Heart left ventricle (tissue), 16 donors: ENCODE measurements around the gene EEF1B2. TPM values are rescaled to one million over a fixed set of nuclear protein-coding genes. Genes with fewer than 3 reads are reported as not detected.
"Not testable (repeated sequence)": the region's sequence is repeated elsewhere in the genome, so short reads cannot be mapped to it uniquely, and the experiment has no call there.

ENCODE experiments used
- ATAC-seq, 4 donors: fragments of 200-7000 bp; cut with Tn5 transposase; one replicate each; pipeline ENCODE4 v1.9.1; 2020 to 2022; ENCODE audit warnings: moderate library complexity in 4 of 4, mild to moderate bottlenecking in 3 of 4, moderate number of reproducible peaks in 1 of 4
- DNase-seq, 5 donors: peaks; one replicate each; pipeline ENCODE4 v3.0.0-alpha.2; 2020
- H3K27ac ChIP-seq, 12 donors: fragments of 200-600 bp; sonication (generic) in 4 of 12; one replicate each; pipeline versions ENCODE4 v1.5.0 to v1.8.0; 2016 to 2022; ENCODE audit warnings: mild to moderate bottlenecking in 2 of 12
- H3K27me3 ChIP-seq, 9 donors: fragments of 200-600 bp; sonication (generic) in 2 of 9; one replicate each; pipeline versions ENCODE4 v1.5.1 to v1.8.0; 2016 to 2022; ENCODE audit warnings: mild to moderate bottlenecking in 3 of 9
- H3K36me3 ChIP-seq, 9 donors: fragments of 200-600 bp; sonication (generic) in 2 of 9; one replicate each; pipeline versions ENCODE4 v1.5.0 to v1.8.0; 2018 to 2022; ENCODE audit warnings: mild to moderate bottlenecking in 2 of 9
- H3K4me1 ChIP-seq, 12 donors: fragments of 200-600 bp; sonication (generic) in 4 of 12; one replicate each; pipeline versions ENCODE4 v1.5.0 to v1.8.0; 2016 to 2022; ENCODE audit warnings: mild to moderate bottlenecking in 3 of 12
- H3K4me3 ChIP-seq, 12 donors: fragments of 200-600 bp; sonication (generic) in 4 of 12; one replicate each; pipeline versions ENCODE4 v1.5.0 to v1.8.0; 2017 to 2022; ENCODE audit warnings: mild to moderate bottlenecking in 9 of 12, moderate library complexity in 4 of 12
- H3K9me3 ChIP-seq, 12 donors: fragments of 200-600 bp; sonication (generic) in 4 of 12; one replicate each; pipeline versions ENCODE4 v1.5.0 to v1.8.0; 2016 to 2022; ENCODE audit warnings: mild to moderate bottlenecking in 1 of 12
- POLR2A ChIP-seq, 2 donors: fragments of 450-650 bp; IDR thresholded peaks; one replicate each; pipeline ENCODE4 v1.6.1; 2017; ENCODE audit warnings: antibody characterized with exemption in 2 of 2, mild to moderate bottlenecking in 2 of 2, moderate library complexity in 2 of 2
- WGBS, 4 donors: extraction: QIAGEN DNeasy Blood & Tissue Kit in 2 of 4; methylation state at CpG; one replicate each; pipeline versions ENCODE4 v1.1.5 to v1.1.7; 2013 to 2018; 5-methylcytosine and 5-hydroxymethylcytosine counted together
- intact Hi-C, 10 donors: fragments of 100-400 bp; cut with DNase I; formaldehyde crosslinking; loops; one replicate each; pipeline versions ENCODE4 v1.11.1 to v1.14.2; 2022
- polyA plus RNA-seq, 2 donors: library from polyadenylated mRNA; stranded (reverse); fragments of 200-250 nt; gene quantifications; one replicate each; pipeline ENCODE4 v1.2.3, GENCODE V29; 2013
- total RNA-seq, 9 donors: library from RNA; depleted of rRNA in 2 of 9; stranded (reverse); fragments of >200 nt in 2 of 9; fragmentation: NEBNext Ultra II Directional in 3 of 9; extraction: Animal tissue kit (Norgen Biotek cat#: 25700) in 3 of 9; gene quantifications; one replicate each; pipeline versions ENCODE4 v1.1.0 to v1.2.4, GENCODE V29; 2016 to 2023
- TF ChIP-seq, protein P1 (sequence below), 12 donors: fragments of 200-600 bp; sonication (generic) in 4 of 12; IDR thresholded peaks; one replicate each; pipeline versions ENCODE4 v1.5.0 to v1.8.0; 2018 to 2022; ENCODE audit warnings: antibody characterized with exemption in 12 of 12, mild to moderate bottlenecking in 5 of 12
- donor health status: ischemic (EF 13 %, LVEDD 7.1; RV severe dilation, severe dysfunction).
- donor health status: healthy with polysubstance abuse.
- donor health status: DM: no; HTN: yes; CAD: no.
- donor health status: DM: no; HTN: no; CAD: no.
- donor health status: ischemic (EF 25% LVEDD 6.9; RV normal size, moderate dysfunction).
- donor health status: ischemic (EF 25% LVEDD 5.7; RV mildly dilated, moderate dysfunction).
- donor health status: healthy.
- donor health status: DM: yes; HTN: yes; CAD: no.
- donor health status: ischemic (EF 35%, LVEDD 5.7; RV mildly dilated, moderate dysfunction).
- donor health status: nonischemic (EF 11% LVEDD 7.7; RV severe dilation, severe dysfunction).
- donor health status: DM: yes; HTN: yes; CAD: no.
- donor health status: PGD.
- donor health status: ischemic (EF 29% LVEDD 5.4; RV normal size, mild dysfunction).
- donor health status: nonischemic (EF 23%, LVEDD 6.1; RV moderate dilation, normal function).

The EEF1B2 gene
- total and polyA plus RNA-seq, 11 donors = 123 to 820 (median 244) TPM

DNA sequence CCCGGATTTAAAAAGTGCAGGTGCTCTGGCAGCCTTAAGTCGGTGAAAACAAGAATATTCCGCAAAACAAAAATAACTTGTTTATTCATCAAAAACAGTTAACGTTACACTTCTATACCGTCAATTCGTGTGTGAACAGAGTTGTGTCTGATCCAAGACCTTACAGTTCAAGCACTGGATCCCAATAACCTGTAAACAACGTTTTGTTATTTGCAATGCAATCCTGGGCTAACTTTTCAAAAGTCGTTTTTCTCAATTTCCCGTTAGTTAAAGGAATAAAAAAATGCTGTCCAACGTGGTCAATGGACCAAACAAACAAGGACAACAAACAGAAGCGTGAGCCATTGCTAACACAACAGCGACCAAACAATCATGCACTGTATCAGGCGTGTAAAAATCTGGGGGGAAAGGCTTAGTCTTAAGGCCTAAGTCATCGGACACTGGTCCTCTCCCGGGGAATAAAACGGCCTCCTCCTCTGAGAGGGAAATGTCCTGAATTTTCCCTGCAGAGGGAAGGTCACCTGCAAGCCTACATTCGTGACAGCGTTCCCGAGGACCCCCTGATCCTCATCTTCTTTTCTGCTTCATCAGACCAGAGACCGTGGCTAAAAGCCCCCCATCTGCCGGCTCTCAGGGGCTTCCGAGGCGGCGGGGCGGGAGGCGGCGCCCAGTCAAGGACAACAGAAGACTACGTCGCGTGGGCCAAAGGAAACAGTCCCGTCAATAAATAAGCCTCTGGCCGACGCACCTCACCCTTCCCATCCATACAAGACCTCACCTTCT lies 941 bp upstream of the EEF1B2 start:
- no peak for DNase-seq
- H3K27ac ChIP-seq = peak overlapping the region; percentile 83 to 99 (median 96)
- peaks cover 3 to 52% (median 42%) of the 10 kb centered on the region in 12 donors for H3K4me1 ChIP-seq
- ATAC-seq = peak; percentile 1 to 30 (median 16)
- no peaks in the 10 kb centered on the region for H3K27me3 ChIP-seq
- peaks cover 0 to 37% (median 30%) of the 10 kb centered on the region in 9 donors for H3K36me3 ChIP-seq
- no peaks in the 10 kb centered on the region for H3K9me3 ChIP-seq
- TF ChIP-seq, protein P1, sequence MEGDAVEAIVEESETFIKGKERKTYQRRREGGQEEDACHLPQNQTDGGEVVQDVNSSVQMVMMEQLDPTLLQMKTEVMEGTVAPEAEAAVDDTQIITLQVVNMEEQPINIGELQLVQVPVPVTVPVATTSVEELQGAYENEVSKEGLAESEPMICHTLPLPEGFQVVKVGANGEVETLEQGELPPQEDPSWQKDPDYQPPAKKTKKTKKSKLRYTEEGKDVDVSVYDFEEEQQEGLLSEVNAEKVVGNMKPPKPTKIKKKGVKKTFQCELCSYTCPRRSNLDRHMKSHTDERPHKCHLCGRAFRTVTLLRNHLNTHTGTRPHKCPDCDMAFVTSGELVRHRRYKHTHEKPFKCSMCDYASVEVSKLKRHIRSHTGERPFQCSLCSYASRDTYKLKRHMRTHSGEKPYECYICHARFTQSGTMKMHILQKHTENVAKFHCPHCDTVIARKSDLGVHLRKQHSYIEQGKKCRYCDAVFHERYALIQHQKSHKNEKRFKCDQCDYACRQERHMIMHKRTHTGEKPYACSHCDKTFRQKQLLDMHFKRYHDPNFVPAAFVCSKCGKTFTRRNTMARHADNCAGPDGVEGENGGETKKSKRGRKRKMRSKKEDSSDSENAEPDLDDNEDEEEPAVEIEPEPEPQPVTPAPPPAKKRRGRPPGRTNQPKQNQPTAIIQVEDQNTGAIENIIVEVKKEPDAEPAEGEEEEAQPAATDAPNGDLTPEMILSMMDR (IDR thresholded peaks at IDR 0.05) = no peak
- peak in 1 of 2 donors; percentile 5 for TF ChIP-seq POLR2A (IDR thresholded peaks at IDR 0.05)
- intact Hi-C loops = loop anchor here in 4 of 10 donors (2.0 to 10.0 kb wide), 4 partner anchors 71 to 1834 kb away; partner anchors contain the start of gene INO80D (in 2 of the 4)
- H3K4me3 ChIP-seq = peak overlapping the region; percentile 54 to 96 (median 86)
- 1% methylated on average over 33 of the region's 33 CpGs for WGBS, 4 donors

DNA sequence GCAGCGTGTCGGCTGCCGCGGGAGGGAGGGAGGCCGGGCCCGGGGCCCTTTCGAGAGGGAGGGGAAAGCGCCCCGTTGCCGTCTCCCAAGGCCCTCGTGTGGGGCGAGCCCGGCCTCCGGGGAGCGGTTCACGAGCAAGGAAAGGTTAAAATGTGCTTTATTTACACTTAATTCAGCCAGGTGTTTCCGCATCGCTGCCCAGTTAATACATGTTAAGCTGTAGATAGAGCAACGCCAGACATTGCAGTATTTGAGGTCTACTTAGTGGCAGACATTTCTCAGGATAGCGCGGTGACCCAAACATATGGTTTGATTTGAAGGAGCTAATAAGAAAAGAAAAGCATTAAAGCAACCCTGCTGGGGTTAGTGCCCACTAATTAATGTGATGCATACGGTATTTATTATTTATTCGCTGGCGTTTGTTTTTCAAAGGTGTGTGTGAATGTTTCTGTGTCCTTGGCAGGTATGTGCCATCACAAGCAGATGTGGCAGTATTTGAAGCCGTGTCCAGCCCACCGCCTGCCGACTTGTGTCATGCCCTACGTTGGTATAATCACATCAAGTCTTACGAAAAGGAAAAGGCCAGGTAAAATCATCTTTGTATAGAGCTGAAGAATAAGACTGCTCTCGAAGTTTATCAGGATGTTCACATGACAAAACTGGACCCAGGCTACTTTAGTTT lies 571 bp downstream of the EEF1B2 start:
- intact Hi-C loops = loop anchor here in 7 of 10 donors (5.0 to 10.0 kb wide), 6 partner anchors 95 to 285 kb away; partner anchors contain the start of genes ADAM23 (in 2 of the 7) and ZDBF2 (in 2 of the 7)
- DNase-seq (no peak), ATAC-seq (peak in 1 of 4 donors; percentile 59)
- H3K9me3 ChIP-seq = no peaks in the 10 kb centered on the region
- peaks cover 3 to 37% (median 31%) of the 10 kb centered on the region in 12 donors for H3K4me1 ChIP-seq
- H3K4me3 ChIP-seq = peak overlapping the region; percentile 54 to 96 (median 86)
- no peak for TF ChIP-seq POLR2A (IDR thresholded peaks at IDR 0.05)
- TF ChIP-seq, protein P1 (IDR thresholded peaks at IDR 0.05) = no peak
- H3K36me3 ChIP-seq = peaks cover 0 to 48% (median 40%) of the 10 kb centered on the region in 9 donors
- 6 to 8% (median 7%) methylated on average over 27 to 30 of the region's 30 CpGs for WGBS, 4 donors
- H3K27me3 ChIP-seq = no peaks in the 10 kb centered on the region
- H3K27ac ChIP-seq = peak overlapping the region; percentile 83 to 99 (median 96)

DNA sequence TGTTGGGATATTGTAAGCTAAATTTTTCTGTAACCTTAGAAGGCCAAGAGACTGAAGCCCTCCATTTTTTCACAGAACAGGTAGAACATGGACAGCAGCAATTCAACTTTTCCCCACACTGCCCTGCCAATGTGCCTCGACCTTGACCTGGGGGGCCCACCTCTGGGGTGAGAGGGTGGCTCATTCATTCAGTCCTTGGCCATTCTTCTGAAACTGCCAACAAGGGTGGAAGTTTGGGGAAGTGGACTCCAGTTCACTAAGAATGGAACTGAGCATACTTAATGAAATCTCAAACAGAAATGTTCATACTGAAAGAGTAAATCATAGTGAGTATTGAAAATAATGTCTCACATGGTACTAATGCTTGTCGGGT lies 1.1 kb downstream of the EEF1B2 start:
- Histone ChIP-seq H3K27ac (peak overlapping the region in 6 of 12 donors; percentile 93 to 99 (median 96)), H3K9me3 (no peaks in the 10 kb centered on the region), H3K4me3 (peak overlapping the region in 9 of 12 donors; percentile 69 to 96 (median 90)), H3K4me1 (peaks cover 3 to 35% (median 30%) of the 10 kb centered on the region in 12 donors), H3K36me3 (peaks cover 0 to 49% (median 40%) of the 10 kb centered on the region in 9 donors), H3K27me3 (no peaks in the 10 kb centered on the region)
- intact Hi-C loops = loop anchor here in 7 of 10 donors (5.0 to 10.0 kb wide), 6 partner anchors 94 to 284 kb away; partner anchors contain the start of genes ADAM23 (in 2 of the 7) and ZDBF2 (in 2 of the 7)
- DNase-seq (no peak), ATAC-seq (no peak)
- TF ChIP-seq, protein P1 (IDR thresholded peaks at IDR 0.05) = no peak
- no peak for TF ChIP-seq POLR2A (IDR thresholded peaks at IDR 0.05)
- WGBS, 4 donors = 67 to 75% (median 70%) methylated on average over 2 of the region's 2 CpGs

DNA sequence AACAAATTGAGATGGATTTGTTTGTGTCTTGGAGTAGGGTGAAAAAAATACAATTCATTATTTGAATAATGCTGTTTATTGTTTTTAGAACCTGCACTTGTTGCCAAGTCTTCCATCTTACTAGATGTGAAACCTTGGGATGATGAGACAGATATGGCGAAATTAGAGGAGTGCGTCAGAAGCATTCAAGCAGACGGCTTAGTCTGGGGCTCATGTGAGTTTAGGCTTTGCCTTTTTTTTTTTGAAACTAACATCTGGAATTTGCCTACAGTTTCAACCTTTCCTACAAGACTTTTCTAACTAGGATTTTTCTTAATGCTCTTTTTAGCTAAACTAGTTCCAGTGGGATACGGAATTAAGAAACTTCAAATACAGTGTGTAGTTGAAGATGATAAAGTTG lies 2.7 kb downstream of the EEF1B2 start:
- DNase-seq, H3K27me3 ChIP-seq, H3K4me3 ChIP-seq, H3K9me3 ChIP-seq, ATAC-seq, H3K27ac ChIP-seq: not testable (repeated sequence)
- peaks cover 0 to 28% (median 19%) of the 10 kb centered on the region in 12 donors for H3K4me1 ChIP-seq
- H3K36me3 ChIP-seq = peaks cover 0 to 49% (median 40%) of the 10 kb centered on the region in 9 donors
- intact Hi-C loops = loop anchor here in 7 of 10 donors (5.0 to 10.0 kb wide), 6 partner anchors 92 to 282 kb away; partner anchors contain the start of genes ADAM23 (in 2 of the 7) and ZDBF2 (in 2 of the 7)
- WGBS, 4 donors = 90 to 95% (median 90%) methylated on average over 4 of the region's 4 CpGs
